T-helper 2 cell (primary cell): Measurements from ENCODE around the gene CPT1A.
"Not testable (repeated sequence)": the region's sequence is repeated elsewhere in the genome, so short reads cannot be mapped to it uniquely, and the experiment has no call there.

Experiments
- DNase-seq, 5 experiments: peaks; one replicate each; pipeline versions ENCODE4 v3.0.0 to v3.0.0-alpha.2; 2012 to 2022
- total RNA-seq, 2 donors: gene quantifications; one replicate each; lab custom pipeline; 2026; lab: John Stamatoyannopoulos, UW

The CPT1A gene
- 24.9 to 59.9 reads per million in 2 donors for total RNA-seq

DNA sequence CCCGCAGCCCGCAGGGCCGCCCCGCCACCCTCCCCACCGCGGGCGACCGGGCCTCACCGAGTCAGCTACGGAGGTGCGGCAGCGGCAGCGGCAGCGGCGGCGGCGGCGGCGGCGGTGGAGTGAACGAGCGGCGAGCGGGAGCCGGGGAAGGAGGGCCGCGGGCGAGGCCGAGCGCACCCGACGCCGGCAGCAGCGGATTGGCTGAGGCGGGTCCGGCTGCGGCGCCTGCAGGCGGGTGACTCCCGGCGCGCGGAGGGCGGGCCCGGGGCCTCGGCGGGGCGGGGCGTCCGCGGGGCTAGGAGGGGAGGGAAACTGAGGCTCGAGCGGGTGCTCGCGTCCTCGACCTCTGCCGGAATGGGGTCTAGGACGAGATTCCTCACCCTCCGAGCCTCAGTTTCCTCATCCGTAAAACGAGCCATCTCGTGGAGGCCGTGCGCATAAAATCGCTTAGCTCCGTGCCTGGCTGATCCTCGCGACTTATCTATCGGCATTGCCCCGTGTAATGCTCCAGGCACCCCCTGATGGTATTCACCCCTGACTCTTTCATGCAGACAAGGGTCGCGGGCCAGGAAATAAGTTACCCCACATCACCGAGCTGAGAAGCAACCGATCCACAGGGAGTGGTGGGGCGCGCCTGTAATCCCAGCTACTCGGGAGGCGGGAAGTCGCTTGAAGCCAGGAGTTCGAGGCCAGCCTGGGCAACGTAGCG is at the start of gene CPT1A:
Gene CPT1A, minus strand, starts transcription at position 199 of the 709 bp plus-strand sequence. CDS start 26,442 bp downstream, outside the sequence.
- peak; percentile 46 to 90 (median 64) for DNase-seq

DNA sequence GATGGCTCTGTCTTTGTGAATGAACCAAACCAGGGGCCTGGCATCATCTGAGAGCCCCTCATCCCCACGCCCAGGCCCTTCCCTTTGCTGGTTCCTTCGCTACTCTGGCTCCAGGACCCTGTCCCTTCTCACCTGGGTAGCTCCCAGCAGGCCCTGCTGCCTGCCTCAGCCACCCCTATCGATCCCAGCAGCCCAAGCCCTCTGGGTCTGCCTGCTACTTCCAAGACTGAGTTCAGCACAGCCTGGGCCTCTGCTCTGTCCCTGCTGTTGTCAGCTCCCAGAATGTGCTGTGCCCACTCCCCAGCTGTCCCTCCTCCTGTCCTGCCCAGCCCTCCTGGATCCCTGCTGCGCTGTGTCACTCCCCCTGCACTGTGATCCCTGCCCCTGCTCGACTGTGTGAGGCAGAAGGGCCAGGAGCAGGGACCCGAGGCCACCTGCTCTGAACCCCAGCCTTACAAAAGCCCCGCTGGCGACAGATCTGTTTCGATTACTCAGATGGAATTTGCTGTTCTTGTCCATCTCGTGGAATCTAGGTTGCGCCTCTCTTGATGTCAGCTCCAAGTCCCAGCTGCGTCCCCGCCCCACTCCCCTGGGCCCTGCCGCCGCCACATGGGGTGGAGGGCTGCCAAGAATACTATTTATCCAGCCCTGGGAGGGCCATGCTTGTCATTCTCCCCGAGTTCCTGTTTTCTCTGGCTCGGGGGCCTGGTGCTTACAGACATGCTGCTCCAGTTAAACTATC is 48.9 kb upstream of the CPT1A start:
- DNase-seq = no peak

DNA sequence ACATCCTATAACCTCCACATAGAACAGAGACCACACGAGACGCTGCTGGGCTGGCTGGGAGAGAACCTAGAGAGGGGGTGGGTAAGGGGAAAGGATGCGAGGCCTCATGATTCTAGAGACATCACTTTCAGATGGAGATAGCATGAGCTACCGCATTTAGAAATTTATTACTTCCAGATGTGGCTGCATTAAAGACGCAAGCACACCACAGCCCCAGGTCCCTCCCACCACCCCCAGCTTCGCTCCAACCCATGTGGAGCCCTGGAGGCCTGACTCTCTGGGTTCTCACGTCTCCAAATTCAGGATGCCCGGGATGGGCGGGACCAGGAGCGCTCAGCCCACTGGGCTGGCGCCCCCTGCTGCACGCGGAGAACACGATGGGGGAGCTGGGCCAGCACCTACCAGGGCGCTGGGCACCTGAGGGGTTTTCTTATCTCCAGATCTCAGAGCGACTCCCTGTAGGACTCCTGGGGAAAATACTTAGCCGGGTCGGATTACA is 48.3 kb upstream of the CPT1A start:
- DNase-seq = no peak

DNA sequence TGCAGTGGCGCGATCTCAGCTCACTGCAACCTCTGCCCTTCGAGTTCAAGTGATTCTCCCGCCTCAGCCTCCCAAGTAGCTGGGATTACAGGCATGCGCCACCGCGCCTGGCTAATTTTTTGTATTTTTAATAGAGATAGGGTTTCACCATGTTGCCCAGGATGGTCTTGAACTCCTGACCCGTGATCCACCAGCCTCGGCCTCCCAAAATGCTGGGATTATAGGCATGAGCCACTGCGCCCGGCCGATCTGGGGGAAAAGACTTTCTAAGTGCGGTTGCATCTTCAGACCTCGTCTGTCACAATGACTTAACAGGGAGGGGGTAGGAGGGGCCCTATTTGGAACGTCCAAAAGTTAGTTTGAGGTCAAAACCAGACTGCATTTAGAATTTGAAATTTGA is 43.1 kb upstream of the CPT1A start:
- DNase-seq = not testable (repeated sequence)

DNA sequence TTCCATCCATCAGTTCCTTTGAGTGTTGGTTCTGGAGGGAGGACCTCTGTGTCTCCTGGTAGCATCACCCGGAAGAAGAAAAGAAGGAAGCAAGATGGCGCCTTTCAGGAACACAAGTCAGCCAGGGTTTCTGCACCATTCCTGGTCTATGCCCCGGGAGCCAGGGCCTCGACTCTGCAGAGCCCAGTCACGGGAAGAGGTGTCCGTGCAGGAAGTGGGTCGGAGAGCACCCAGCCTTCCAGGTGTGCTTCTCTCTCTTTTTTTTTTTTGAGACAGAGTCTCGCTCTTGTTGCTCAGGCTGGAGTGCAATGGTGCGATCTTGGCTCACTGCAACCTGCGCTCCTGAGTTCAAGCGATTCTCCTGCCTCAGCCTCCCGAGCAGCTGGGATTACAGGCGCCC is 40.7 kb upstream of the CPT1A start:
- DNase-seq = no peak

DNA sequence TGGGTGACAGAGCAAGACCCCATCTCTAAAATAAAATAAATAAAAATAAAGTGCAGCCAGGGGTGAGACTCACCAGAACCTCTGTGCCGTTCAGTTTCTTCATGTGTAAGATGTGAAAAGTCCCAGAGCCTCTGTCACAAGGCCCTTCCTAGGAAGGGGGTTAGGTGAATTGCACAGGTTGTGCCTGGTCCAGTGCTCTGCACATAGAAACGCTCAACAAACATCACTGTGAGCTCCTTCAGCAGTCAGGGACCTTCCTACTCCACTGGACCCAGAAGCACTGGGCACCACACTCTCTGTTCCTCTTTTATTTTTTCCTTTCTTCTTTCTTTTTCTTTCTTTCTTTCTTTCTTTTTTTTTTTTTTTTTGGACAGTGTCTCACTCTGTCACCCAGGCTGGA is 39.6 kb upstream of the CPT1A start:
- no peak for DNase-seq

DNA sequence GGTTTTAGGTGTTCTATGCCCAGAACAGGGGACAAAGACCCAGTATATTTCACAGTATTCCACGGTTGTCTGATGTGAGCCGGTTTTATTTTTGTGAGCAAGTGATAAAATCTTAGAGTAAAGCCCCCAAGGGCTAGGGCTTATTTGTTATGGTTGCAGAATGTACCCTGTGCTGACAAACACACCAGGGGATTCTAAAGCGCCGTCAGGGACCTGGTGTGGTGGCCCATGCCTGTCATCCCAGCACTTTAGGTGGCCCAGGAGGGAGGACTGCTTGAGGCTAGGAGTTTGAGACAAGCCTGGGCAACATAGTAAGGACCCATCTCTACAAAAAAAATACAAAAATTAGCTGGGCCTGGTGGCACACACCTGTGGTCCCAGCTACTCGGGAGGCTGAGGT is 39.1 kb upstream of the CPT1A start:
- no peak for DNase-seq

DNA sequence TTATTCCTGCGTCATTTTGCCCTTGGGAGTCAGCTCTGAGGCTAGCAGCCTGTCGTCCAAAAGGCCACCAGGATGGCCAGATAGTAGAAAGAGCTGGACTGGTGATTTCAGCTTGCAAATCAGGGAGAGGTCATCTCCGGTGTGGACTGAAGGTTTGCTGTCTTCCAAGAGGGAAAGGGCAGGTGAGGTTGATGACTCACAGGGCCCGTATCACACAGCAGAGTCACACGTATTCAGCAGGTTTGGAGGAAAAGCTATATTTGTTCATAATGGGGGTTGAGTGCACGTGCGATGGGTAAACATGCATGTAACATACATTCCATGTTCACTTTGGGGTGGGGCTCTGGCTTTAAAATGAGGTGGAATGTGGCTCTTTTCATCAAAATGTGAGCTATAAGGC is 36.3 kb upstream of the CPT1A start:
- DNase-seq = no peak

DNA sequence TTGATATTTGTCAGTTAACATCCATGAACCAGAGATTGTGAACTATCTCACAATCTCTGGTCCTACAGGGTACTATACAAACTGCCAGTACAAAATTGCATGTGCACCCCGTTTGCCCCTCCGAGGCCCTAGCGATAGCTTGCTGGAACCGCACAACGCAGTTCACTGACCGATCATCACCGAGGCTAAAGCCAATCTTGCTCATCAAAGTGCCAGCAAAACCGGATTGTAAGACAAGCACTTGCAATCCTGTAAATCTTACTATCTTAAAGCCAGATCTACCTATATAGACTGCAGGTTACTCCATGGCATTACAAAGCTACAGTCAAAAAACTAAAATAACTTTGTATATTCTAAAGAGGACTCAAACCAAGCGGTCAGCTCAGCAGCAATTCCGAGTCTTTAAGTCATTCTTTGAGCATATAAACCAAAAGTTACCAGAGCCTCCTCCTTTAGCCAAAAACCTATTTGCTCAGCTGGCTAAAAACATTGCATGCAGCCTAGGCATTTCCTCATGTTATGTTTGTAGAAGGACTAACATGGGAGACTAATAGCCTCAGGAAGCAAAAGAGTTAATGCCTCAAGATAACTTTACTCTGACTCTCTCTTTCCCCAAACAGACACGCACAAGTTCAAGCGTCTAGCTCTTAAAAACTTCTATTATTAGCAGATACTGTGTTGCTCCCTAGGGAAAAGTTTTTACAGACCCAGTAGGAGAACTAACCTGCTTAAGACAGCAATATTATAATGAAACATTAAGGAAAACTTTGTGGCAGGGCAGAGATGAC is 30.7 kb upstream of the CPT1A start:
- DNase-seq = no peak

DNA sequence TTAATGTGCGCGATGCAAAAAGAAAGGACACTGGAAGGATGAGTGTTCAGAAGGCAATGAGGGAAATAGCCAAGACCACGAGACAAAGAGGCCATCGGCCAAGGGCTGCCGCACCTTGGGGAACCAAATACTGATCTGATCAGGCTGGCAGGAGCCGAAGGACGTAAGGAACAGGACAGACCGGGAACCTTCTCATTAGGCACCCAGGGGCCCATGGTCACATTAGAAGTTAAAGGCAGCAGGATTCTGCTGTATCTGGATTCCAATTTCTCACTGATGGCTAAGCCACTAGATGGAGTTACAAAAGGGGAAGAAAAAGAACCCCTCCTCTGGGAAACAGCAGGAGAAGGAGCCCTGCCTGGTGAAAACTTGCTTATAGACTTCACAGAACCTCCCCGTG is 28.8 kb upstream of the CPT1A start:
- no peak for DNase-seq

DNA sequence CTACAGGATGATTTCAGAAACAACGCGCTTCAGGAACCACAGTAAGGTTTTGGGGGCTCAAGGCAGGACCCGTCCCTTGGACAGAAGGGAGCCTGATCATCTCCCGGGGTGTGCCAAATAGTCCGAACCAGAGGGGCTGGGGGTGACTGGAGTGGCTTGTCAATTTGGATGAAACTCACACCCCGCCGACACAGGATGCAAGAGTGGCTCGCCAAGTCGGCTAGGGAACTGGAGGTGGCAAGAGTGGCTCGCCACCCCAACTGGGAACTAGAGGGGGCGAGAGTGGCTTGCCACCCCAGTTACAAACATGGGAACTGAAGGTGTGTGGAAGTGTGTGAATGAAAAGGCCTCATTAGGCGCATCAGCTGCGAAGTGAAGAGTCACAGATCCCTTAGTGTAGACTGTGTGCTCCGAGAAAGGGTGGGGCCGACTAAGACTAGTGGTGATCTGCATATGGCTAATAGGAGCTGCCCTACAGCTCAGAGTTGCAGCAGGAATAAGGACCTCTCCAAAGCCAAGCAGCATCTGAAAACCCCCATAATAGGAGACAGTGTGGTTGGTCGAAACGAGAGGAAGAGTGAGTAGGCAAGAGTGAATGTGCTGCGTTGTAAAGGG is 26.6 kb upstream of the CPT1A start:
- DNase-seq = no peak

DNA sequence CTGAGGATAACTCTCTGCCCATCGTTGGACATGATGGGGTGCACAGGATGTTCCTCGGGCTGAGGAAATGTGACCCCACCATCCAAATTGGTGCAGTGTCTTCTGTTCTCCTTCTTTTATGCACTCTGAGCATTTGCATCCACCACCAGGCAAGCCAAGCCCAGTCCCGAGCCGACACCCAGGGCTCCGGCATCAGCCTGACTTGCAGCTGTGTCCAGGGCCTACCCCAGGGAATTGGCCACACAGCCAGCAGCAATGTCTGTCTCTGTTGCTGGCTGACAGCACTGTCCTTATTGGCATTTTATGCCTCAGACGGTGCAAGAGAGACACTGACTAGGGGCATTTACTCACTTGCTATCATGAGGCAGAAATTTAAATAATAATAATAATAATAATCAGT is 25.4 kb upstream of the CPT1A start:
- DNase-seq = no peak

DNA sequence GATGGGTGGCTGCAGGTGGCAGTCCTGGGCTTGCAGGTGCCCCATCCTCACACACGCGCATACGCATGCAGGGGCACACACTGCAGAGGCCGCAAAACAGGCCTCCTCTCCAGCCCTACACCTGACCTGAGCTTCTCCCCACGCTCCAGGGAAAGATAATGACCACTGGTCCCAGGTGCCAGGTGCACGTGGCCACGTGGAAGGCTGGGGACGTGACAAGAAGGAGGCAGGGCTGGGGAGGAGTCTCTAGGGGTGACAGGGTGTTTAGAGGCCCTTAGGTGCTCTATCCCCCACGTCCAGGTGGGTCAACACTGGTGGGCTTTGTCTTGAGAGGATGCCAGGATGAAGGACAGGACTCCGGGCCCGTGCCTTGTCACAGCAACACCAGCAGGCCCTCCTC is 23.5 kb upstream of the CPT1A start:
- no peak for DNase-seq

DNA sequence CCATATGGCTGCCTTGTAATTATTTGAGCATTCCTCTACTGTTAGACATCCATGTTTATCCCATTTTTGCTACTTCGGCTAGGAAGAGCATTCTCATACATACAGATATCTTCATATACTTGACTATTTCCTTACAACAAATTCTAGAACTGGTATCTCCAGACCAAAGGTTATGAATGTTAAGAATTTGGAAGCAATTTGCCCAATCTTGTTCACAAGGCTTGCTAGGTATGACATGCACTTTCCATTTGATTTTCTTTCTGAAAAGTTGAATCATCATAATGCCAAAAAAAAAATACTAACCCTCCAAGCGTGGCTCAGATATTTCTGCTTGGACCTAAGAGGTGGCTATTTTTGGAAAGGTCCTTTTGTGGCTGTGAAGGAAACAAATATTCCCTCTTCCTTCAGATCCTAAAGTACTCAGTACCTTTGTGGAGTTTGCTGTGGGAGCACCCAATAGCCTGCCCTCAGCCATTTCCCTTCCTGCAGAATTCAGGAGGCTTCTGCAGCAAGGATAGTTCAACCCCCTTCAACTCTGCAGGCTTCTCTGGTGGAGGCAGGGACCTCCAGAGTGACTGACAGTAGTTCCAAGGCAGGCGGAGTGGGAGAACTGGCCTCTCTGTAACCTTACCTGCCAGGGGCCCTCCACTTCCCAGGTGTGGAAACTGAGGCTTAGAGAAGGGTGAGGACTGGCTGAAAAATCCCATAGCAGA is 22.0 kb upstream of the CPT1A start:
- no peak for DNase-seq

DNA sequence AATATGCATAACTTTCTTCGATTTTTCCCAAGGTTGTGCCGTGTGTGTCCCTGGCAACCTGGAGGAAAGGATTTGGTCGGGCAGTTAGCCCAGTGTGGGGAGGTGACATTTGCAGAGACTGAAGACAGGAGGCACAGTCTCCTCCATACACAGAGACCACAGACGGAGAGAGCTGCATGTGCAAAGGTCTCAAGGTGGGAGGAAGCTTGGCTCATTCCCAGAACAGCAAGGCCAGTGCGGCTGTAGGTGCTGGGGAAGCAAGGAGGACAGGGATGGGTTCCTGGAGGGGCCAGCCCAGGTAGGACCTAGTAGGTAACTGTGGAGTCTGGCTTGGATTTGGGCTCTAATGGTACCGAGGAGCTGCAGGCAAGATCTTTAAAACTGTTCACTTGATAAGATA is 20.7 kb upstream of the CPT1A start:
- DNase-seq = no peak

DNA sequence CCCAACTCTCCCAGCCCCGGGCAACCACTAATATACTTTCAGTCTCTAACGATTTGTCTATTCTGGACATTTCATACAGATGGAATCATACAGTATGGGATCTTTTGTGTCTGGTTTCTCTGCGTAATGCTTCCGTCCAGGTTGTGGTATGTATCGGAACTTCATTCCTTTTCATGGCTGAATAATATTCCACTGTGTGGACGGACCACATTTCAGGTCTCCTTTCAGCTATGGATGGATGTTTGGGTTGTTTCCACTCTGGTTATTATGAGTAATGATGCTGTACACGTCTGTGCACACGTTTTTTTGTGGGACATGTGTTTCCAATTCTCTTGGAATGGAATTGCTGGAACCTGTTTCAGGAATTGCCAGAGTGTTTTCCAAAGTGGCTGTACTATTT is 17.4 kb upstream of the CPT1A start:
- DNase-seq = no peak

DNA sequence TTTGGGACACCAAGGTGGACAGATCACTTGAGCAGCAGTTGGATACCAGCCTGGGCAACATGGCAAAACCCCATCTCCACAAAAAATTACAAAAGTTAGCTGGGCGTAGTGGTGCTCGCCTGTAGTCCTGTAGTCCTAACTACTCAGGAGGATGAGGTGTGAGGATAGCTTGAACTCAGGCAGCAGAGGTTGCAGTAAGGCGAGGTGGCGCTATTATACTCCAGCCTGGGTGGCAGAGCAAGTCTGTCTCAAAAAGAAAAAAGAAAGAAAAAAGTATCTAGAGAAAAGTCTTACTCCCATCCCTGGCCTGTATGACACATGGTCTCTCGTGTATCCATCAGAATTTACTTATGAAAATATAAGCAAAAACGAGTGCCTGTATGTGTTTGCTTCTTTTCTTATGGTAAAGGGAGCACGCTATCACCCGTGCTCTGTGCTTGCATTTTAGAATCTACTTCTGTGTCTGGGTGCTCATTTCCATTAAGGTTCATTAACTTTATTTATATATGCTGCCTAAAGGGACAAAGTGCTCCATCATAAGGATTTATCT is 15.4 kb upstream of the CPT1A start:
- no peak for DNase-seq

DNA sequence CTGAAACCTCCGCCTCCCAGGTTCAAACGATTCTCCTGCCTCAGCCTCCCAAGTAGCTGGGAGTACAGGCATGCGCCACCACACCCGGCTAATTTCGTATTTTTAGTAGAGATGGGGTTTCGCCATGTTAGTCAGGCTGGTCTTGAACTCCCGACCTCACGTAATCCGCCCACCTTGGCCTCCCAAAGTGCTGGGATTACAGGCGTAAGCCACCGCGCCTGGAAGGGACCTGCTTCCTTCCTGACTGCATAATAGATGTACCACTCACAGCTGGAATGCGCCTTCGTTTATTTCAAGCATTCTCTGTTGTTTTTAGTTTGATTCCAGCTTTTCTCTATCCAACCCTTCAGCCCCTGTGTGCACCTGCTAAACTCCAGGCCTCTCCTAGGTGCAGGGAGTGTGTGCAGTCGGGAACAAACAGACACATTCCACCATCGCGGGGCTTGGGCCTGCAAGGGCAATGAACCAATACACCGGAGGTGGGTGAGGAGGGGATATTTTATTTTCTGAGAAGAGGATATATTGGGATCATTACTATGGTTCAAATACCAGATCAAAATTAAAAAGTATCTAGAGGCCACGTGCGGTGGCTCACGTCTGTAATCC is 14.8 kb upstream of the CPT1A start:
- DNase-seq = not testable (repeated sequence)

DNA sequence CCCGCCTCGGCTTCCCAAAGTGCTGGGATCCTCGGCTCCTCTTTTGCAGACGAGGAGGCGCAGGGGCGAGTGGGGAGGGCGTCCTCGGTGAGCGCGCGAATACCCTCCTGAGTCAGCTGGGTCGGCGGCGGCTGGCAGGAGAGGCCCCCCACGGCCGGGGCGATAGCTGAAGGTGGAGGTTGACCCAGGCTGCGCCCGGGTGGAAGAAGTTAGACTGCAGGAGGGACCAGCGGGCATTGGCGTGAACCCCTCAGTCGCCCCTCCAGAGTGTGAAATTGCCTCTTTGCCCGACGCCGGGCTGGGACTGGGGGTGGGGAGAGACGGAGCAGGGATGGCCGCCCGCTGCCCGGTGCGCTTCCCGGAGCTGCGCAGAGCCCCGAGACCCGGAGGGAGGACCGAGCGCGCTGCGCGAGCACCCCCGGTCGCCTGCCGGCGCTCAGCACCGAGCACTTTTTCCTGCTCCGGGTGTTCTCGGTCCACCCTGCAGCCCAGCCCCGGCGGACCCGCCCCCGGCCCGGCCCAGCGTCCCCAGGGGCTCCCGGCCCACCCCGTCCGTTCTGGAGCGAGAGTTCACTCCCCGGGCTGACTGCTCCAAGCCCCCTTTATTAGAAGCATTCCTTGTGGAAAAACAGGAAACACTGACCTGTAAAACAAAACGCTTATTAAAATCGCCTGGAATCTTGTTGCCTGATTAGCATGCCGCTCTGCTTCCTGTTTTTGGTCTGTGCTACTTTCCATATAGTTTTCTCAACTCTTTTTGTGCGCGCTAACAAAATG is 13.7 kb upstream of the CPT1A start:
- no peak for DNase-seq

DNA sequence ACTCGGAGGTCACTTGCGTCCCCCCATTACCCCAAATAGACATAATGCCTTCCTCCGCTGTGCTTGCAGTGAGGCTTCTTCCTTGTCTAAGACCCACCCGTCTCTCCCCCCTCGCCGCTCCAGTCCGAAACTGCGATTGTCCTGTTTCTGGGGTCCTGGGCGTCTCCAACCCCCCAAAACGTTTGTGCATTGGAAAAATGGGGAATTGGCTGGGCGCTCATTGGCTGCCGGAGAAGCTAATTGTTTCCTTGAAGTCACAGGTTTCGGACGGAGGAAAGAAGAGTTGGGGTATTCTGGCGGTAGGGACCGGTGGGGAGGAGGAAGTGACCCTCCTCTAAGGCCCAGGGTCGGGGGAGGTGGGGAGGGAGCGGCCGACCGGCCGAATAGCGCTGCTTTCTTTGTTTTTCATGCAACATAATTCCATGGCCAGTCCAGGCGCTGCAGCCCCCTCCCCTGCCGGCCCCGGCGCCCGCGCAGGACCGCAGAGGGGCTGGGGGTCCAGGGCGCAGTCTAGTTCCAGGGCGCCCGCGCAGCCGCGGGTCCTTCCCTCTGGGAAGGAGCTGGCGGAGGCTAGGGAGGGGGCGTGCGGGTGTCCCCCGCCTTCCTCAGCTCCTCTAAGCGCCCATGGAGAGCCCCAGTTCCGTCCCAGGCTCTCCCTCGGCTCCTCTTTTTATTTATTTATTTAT is 12.7 kb upstream of the CPT1A start:
- no peak for DNase-seq
